ENCODE results near the gene ACOT4.

GRCh38 chr14:73576391-73576790, 15.3 kb upstream of the ACOT4 start:
- no peak for TF ChIP-seq CTCF (conservative IDR thresholded peaks at IDR 0.05; ENCODE audit: low read depth in 2 of 2)
- TF ChIP-seq EZH2phosphoT487 (IDR thresholded peaks at IDR 0.05; ENCODE audit: unreplicated experiment) = no peak
- no peak for TF ChIP-seq REST (IDR thresholded peaks at IDR 0.05; ENCODE audit: unreplicated experiment)
- TF ChIP-seq EZH2 (IDR thresholded peaks at IDR 0.05; ENCODE audit: low read depth, unreplicated experiment) = no peak
- TF ChIP-seq CREB1 (CRISPR knock-in tag; IDR thresholded peaks at IDR 0.05; ENCODE audit: low read depth) = no peak
- no peak for TF ChIP-seq POLR2AphosphoS5 (IDR thresholded peaks at IDR 0.05; ENCODE audit: low read depth)
- TF ChIP-seq JUNB (IDR thresholded peaks at IDR 0.05; ENCODE audit: unreplicated experiment) = no peak
- TF ChIP-seq STAT1 (IDR thresholded peaks at IDR 0.05; ENCODE audit: unreplicated experiment) = no peak
- TF ChIP-seq ZNF114 (CRISPR knock-in tag; IDR thresholded peaks at IDR 0.05) = no peak
- TF ChIP-seq NANOG (IDR thresholded peaks at IDR 0.05; ENCODE audit: borderline replicate concordance) = no peak
- TF ChIP-seq, protein P1, sequence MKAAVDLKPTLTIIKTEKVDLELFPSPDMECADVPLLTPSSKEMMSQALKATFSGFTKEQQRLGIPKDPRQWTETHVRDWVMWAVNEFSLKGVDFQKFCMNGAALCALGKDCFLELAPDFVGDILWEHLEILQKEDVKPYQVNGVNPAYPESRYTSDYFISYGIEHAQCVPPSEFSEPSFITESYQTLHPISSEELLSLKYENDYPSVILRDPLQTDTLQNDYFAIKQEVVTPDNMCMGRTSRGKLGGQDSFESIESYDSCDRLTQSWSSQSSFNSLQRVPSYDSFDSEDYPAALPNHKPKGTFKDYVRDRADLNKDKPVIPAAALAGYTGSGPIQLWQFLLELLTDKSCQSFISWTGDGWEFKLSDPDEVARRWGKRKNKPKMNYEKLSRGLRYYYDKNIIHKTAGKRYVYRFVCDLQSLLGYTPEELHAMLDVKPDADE (IDR thresholded peaks at IDR 0.05) = no peak
- TF ChIP-seq ZNF462 (CRISPR knock-in tag; IDR thresholded peaks at IDR 0.05) = no peak
- no peak for TF ChIP-seq ZNF331 (CRISPR knock-in tag; IDR thresholded peaks at IDR 0.05; ENCODE audit: low read depth)

All from GM23338 (cell line).